ENCODE measurements around the gene PLSCR4. TPM values are rescaled to one million over a fixed set of nuclear protein-coding genes. Genes with fewer than 3 reads are reported as not detected.

The PLSCR4 gene
- total RNA-seq, 2 experiments from 2014 or later: not detected

GRCh38 chr3:146161663-146162002 lies 89.3 kb downstream of the PLSCR4 start:
- intact Hi-C loops (cut with micrococcal nuclease; ENCODE audit: unreplicated experiment): no loop called here
- no peaks in the 10 kb centered on the region for H3K9me3 ChIP-seq (ENCODE audit: low read length)

GRCh38 chr3:146160964-146161662 lies 89.8 kb downstream of the PLSCR4 start, which contains the start of gene PLOD2:
PLOD2 (minus strand) TSS chr3:146161184; CDS start chr3:146160989, 195 bp downstream.
- intact Hi-C loops (cut with micrococcal nuclease; ENCODE audit: unreplicated experiment): no loop called here
- Histone ChIP-seq H2AFZ (ENCODE audit: low read length) (no peak within 1 kb of the TSS), H3K4me2 (ENCODE audit: low read length) (no peak within 1 kb of the TSS), H3K4me3 (ENCODE audit: low read depth, low read length, poor library complexity, severe bottlenecking) (no peak within 1 kb of the TSS), H3K27ac (ENCODE audit: low read depth, low read length, poor library complexity, severe bottlenecking) (no peak within 1 kb of the TSS), H4K20me1 (ENCODE audit: insufficient read depth, low read length) (no peaks in the 10 kb centered on the region), H3K36me3 (ENCODE audit: insufficient read depth, low read length) (no peaks in the 10 kb centered on the region), H3K79me2 (ENCODE audit: insufficient read depth, low read depth, low read length) (no peaks in the 10 kb centered on the region), H3K4me1 (ENCODE audit: insufficient read depth, low read length, poor library complexity, severe bottlenecking) (no peaks in the 10 kb centered on the region), H3K9me3 (ENCODE audit: low read length) (no peaks in the 10 kb centered on the region), H3K9me2 (ENCODE audit: insufficient read depth, low read length) (no peaks in the 10 kb centered on the region)
- TF ChIP-seq CTCF (conservative IDR thresholded peaks at IDR 0.05; ENCODE audit: low read length) (no peak), EZH2phosphoT487 (IDR thresholded peaks at IDR 0.05; ENCODE audit: borderline replicate concordance, low read depth, low read length) (no peak)
- CTCF ChIA-PET (ENCODE audit: unreplicated experiment): no interaction called here
- no TSS peak for BruUV-seq (replicated peaks)
- no peak for DNase-seq (ENCODE audit: low spot score)
- POLR2A ChIA-PET: interaction anchor here (0.6 kb wide), 2 partner anchors 96 to 344 kb away, joined by 3 to 4 read pairs; no protein-coding TSS in a partner anchor

More at GRCh38 chr3:146161663-146162002, 89.3 kb downstream of the PLSCR4 start:
- no peaks in the 10 kb centered on the region for H4K20me1 ChIP-seq (ENCODE audit: insufficient read depth, low read length)
- no TSS peak for BruUV-seq (replicated peaks)
- no peak for DNase-seq (ENCODE audit: low spot score)
- H3K4me1 ChIP-seq (ENCODE audit: insufficient read depth, low read length, poor library complexity, severe bottlenecking): no peaks in the 10 kb centered on the region
- H3K4me3 ChIP-seq (ENCODE audit: low read depth, low read length, poor library complexity, severe bottlenecking): no peak overlapping the region
- H3K27ac ChIP-seq (ENCODE audit: low read depth, low read length, poor library complexity, severe bottlenecking): no peak overlapping the region
- ChIA-PET POLR2A (interaction anchor here (0.6 kb wide), 1 partner anchor 96 kb away, joined by 4 read pairs; no protein-coding TSS in a partner anchor), CTCF (ENCODE audit: unreplicated experiment) (no interaction called here)
- H3K4me2 ChIP-seq (ENCODE audit: low read length): no peak overlapping the region
- H3K79me2 ChIP-seq (ENCODE audit: insufficient read depth, low read depth, low read length): no peaks in the 10 kb centered on the region
- H3K36me3 ChIP-seq (ENCODE audit: insufficient read depth, low read length): no peaks in the 10 kb centered on the region
- TF ChIP-seq EZH2phosphoT487 (IDR thresholded peaks at IDR 0.05; ENCODE audit: borderline replicate concordance, low read depth, low read length) (no peak), CTCF (conservative IDR thresholded peaks at IDR 0.05; ENCODE audit: low read length) (no peak)
- H2AFZ ChIP-seq (ENCODE audit: low read length): no peak overlapping the region
- no peaks in the 10 kb centered on the region for H3K9me2 ChIP-seq (ENCODE audit: insufficient read depth, low read length)

DNA sequence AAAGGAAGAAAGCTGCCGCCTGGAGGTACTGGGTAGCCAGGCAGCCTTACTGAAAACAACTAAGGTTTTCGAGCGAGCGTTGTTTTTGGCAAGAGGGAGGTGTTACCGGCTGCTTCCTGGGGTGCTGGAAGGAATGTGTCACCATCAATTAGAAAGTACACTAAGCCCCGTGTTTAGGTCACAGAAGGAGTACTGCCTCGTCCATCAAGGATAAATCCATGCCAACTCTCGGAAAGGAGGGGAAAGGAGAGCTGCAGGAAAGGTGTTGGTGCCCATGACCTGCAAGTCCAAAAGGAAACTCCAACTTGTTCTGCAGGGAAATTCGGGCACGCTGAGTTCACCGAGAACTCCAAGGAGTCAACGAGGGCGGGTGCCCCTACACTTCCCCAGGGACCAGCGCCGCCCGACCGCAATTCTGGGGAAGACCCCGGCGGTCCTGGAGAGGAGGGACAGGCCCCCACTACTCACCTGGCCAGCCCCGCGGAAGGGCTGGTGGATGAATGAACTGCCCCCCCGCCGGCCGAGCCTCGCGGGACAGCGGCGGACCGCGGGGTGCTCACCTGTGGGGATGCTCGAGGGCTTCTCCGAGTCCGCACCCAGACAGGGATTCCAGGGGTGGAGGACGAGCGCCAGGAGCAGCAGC lies 90.5 kb downstream of the PLSCR4 start:
- no peak overlapping the region for H3K4me3 ChIP-seq (ENCODE audit: low read depth, low read length, poor library complexity, severe bottlenecking)

More for the DNA sequence above, 90.5 kb downstream of the PLSCR4 start:
- BruUV-seq (replicated peaks): no TSS peak
- CTCF ChIA-PET (ENCODE audit: unreplicated experiment): no interaction called here
- Histone ChIP-seq H3K27ac (ENCODE audit: low read depth, low read length, poor library complexity, severe bottlenecking) (no peak overlapping the region), H3K9me2 (ENCODE audit: insufficient read depth, low read length) (no peaks in the 10 kb centered on the region), H3K9me3 (ENCODE audit: low read length) (no peaks in the 10 kb centered on the region), H3K4me2 (ENCODE audit: low read length) (no peak overlapping the region), H3K36me3 (ENCODE audit: insufficient read depth, low read length) (no peaks in the 10 kb centered on the region), H4K20me1 (ENCODE audit: insufficient read depth, low read length) (no peaks in the 10 kb centered on the region), H2AFZ (ENCODE audit: low read length) (no peak overlapping the region), H3K4me1 (ENCODE audit: insufficient read depth, low read length, poor library complexity, severe bottlenecking) (no peaks in the 10 kb centered on the region), H3K79me2 (ENCODE audit: insufficient read depth, low read depth, low read length) (no peaks in the 10 kb centered on the region)
- no peak for TF ChIP-seq CTCF (conservative IDR thresholded peaks at IDR 0.05; ENCODE audit: low read length)
- no peak for TF ChIP-seq EZH2phosphoT487 (IDR thresholded peaks at IDR 0.05; ENCODE audit: borderline replicate concordance, low read depth, low read length)
- no peak for DNase-seq (ENCODE audit: low spot score)
- POLR2A ChIA-PET: interaction anchor here (0.6 kb wide), 1 partner anchor 345 kb away, joined by 3 read pairs; no protein-coding TSS in a partner anchor
- intact Hi-C loops (cut with micrococcal nuclease; ENCODE audit: unreplicated experiment): no loop called here

Data from OCI-LY7 (cell line).